ENCODE measurements around the gene CUEDC1. TPM values are rescaled to one million over a fixed set of nuclear protein-coding genes. Genes with fewer than 3 reads are reported as not detected.

Gene CUEDC1
- total and polyA plus RNA-seq, 3 experiments from 2014 or later = 0.33 to 0.73 TPM; not detected in 1

GRCh38 chr17:57984261-57984890 is 29.2 kb upstream of the CUEDC1 start:
- Histone ChIP-seq H3K27me3 (ENCODE audit: insufficient read depth, low read length, poor library complexity, severe bottlenecking) (no peaks in the 10 kb centered on the region), H3K4me3 (ENCODE audit: low read length) (no peak overlapping the region), H3K27ac (ENCODE audit: low read depth, low read length) (no peak overlapping the region), H3K9me3 (ENCODE audit: low read length) (no peaks in the 10 kb centered on the region), H3K36me3 (ENCODE audit: insufficient read depth, low read length) (peaks cover 20% of the 10 kb centered on the region), H3K4me1 (ENCODE audit: insufficient read depth, low read length) (peaks cover 55% of the 10 kb centered on the region)
- no peak for DNase-seq
- ChIA-PET CTCF (interaction anchor here (0.6 kb wide), 1 partner anchor 44 kb away, joined by 3 read pairs; no protein-coding TSS in a partner anchor), POLR2A (no interaction called here)
- Mint-ChIP-seq H3K27ac (peak overlapping the region in 6 of 8 donors; percentile 13 to 96 (median 66)), H3K27me3 (peaks cover 0 to 2% of the 10 kb centered on the region in 2 donors), H3K36me3 (peaks cover 0 to 69% (median 16%) of the 10 kb centered on the region in 3 donors), H3K4me1 (peaks cover 72 to 81% (median 81%) of the 10 kb centered on the region in 3 donors), H3K4me3 (peak overlapping the region; percentile 21 to 72 (median 49)), H3K9me3 (no peaks in the 10 kb centered on the region)

- no peaks in the 10 kb centered on the region for H3K9me3 ChIP-seq (ENCODE audit: low read length)
- H3K4me1 ChIP-seq (ENCODE audit: insufficient read depth, low read length) = peaks cover 55% of the 10 kb centered on the region
- ChIA-PET POLR2A (interaction anchor here (1.0 kb wide), 1 partner anchor 28 kb away, joined by 4 read pairs; the partner anchor contains the start of gene CUEDC1), CTCF (interaction anchor here (1.3 kb wide), 1 partner anchor 91 kb away, joined by 3 read pairs; no protein-coding TSS in a partner anchor)
- H3K9me3 Mint-ChIP-seq = no peaks in the 10 kb centered on the region
- H3K27me3 Mint-ChIP-seq = peaks cover 0 to 2% of the 10 kb centered on the region in 2 donors
- H3K27ac ChIP-seq (ENCODE audit: low read depth, low read length) = no peak overlapping the region
- H3K4me1 Mint-ChIP-seq = peaks cover 69 to 80% (median 77%) of the 10 kb centered on the region in 3 donors
- peak overlapping the region; percentile 10 to 72 (median 27) for H3K4me3 Mint-ChIP-seq
- peaks cover 0 to 75% (median 20%) of the 10 kb centered on the region in 3 donors for H3K36me3 Mint-ChIP-seq
- no peaks in the 10 kb centered on the region for H3K27me3 ChIP-seq (ENCODE audit: insufficient read depth, low read length, poor library complexity, severe bottlenecking)
- peak overlapping the region; percentile 9 for H3K4me3 ChIP-seq (ENCODE audit: low read length)
- no peak for DNase-seq
- H3K36me3 ChIP-seq (ENCODE audit: insufficient read depth, low read length) = peaks cover 28% of the 10 kb centered on the region
- peak overlapping the region in 6 of 8 donors; percentile 21 to 73 (median 45) for H3K27ac Mint-ChIP-seq
Observed at GRCh38 chr17:57983446-57983845, 28.2 kb upstream of the CUEDC1 start.

DNA sequence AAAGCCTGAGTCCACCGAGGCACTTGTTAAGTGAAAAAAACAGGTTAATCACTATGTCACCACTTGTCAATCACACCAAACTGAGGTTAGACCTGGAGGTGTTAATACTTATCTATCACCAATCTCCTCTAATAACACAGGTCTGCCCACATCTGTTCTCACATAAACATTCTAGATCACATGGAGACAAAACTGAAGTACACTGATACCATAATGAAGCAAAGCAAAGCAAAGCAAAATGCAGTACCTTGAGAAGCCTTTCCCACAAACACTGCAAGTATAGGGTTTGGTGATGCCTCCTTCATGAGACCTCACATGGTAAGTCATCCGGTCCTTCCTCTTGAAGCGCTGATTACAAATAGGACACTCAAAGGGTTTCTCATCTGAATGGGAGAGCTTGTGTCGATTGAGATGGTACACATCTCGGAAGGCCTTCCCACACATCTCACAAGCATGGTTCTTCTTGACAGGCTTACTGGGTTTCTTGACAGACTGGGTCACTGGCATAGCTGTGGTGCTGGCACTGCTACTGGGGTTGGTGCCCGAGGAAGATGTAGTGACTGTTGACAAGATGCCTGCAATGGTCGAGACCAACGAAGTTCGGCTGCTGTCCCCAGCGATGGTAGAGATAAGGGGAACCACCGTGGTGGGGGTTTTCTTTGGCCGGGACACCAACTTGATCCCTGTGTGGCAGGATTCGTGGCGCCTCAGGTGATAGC is 27.4 kb upstream of the CUEDC1 start:
- no peaks in the 10 kb centered on the region for H3K9me3 ChIP-seq (ENCODE audit: low read length)
- H3K27ac ChIP-seq (ENCODE audit: low read depth, low read length) = no peak overlapping the region
- Mint-ChIP-seq H3K36me3 (peaks cover 0 to 81% (median 24%) of the 10 kb centered on the region in 3 donors), H3K4me3 (peak overlapping the region; percentile 5 to 64 (median 21)), H3K27ac (peak overlapping the region in 7 of 8 donors; percentile 0 to 59 (median 30)), H3K4me1 (peaks cover 72 to 82% (median 76%) of the 10 kb centered on the region in 3 donors), H3K9me3 (no peaks in the 10 kb centered on the region), H3K27me3 (peaks cover 0 to 2% of the 10 kb centered on the region in 2 donors)
- H3K36me3 ChIP-seq (ENCODE audit: insufficient read depth, low read length) = peaks cover 29% of the 10 kb centered on the region
- no peaks in the 10 kb centered on the region for H3K27me3 ChIP-seq (ENCODE audit: insufficient read depth, low read length, poor library complexity, severe bottlenecking)
- ChIA-PET POLR2A (interaction anchor here (1.0 kb wide), 1 partner anchor 27 kb away, joined by 4 read pairs; the partner anchor contains the start of gene CUEDC1), CTCF (interaction anchor here (1.3 kb wide), 1 partner anchor 90 kb away, joined by 3 read pairs; no protein-coding TSS in a partner anchor)
- no peak overlapping the region for H3K4me3 ChIP-seq (ENCODE audit: low read length)
- H3K4me1 ChIP-seq (ENCODE audit: insufficient read depth, low read length) = peaks cover 55% of the 10 kb centered on the region
- peak in 1 of 5 donors; percentile 52 for DNase-seq

GRCh38 chr17:57980522-57980921 is 25.3 kb upstream of the CUEDC1 start:
- H3K27ac Mint-ChIP-seq = peak overlapping the region in 3 of 8 donors; percentile 17 to 75 (median 61)

GRCh38 chr17:57979076-57979475 is 23.9 kb upstream of the CUEDC1 start:
- ChIA-PET POLR2A (interaction anchor here (0.7 kb wide), 1 partner anchor 8 kb away, joined by 3 read pairs; no protein-coding TSS in a partner anchor), CTCF (interaction anchor here (1.6 kb wide), 1 partner anchor 20 kb away, joined by 4 read pairs; no protein-coding TSS in a partner anchor)
- H3K4me3 Mint-ChIP-seq = no peak overlapping the region
- H3K27me3 ChIP-seq (ENCODE audit: insufficient read depth, low read length, poor library complexity, severe bottlenecking) = no peaks in the 10 kb centered on the region
- DNase-seq = no peak
- peaks cover 27% of the 10 kb centered on the region for H3K4me1 ChIP-seq (ENCODE audit: insufficient read depth, low read length)
- H3K27ac Mint-ChIP-seq = peak overlapping the region in 1 of 8 donors; percentile 70
- no peaks in the 10 kb centered on the region for H3K9me3 Mint-ChIP-seq
- no peaks in the 10 kb centered on the region for H3K9me3 ChIP-seq (ENCODE audit: low read length)
- H3K4me1 Mint-ChIP-seq = peaks cover 45 to 60% (median 59%) of the 10 kb centered on the region in 3 donors
- no peak overlapping the region for H3K4me3 ChIP-seq (ENCODE audit: low read length)
- H3K27me3 Mint-ChIP-seq = no peaks in the 10 kb centered on the region
- H3K27ac ChIP-seq (ENCODE audit: low read depth, low read length) = no peak overlapping the region
- H3K36me3 Mint-ChIP-seq = peaks cover 8 to 93% (median 35%) of the 10 kb centered on the region in 3 donors
- peaks cover 55% of the 10 kb centered on the region for H3K36me3 ChIP-seq (ENCODE audit: insufficient read depth, low read length)

More at GRCh38 chr17:57980522-57980921, 25.3 kb upstream of the CUEDC1 start:
- Histone ChIP-seq H3K36me3 (ENCODE audit: insufficient read depth, low read length) (peaks cover 48% of the 10 kb centered on the region), H3K4me3 (ENCODE audit: low read length) (no peak overlapping the region), H3K27me3 (ENCODE audit: insufficient read depth, low read length, poor library complexity, severe bottlenecking) (no peaks in the 10 kb centered on the region), H3K27ac (ENCODE audit: low read depth, low read length) (no peak overlapping the region), H3K9me3 (ENCODE audit: low read length) (no peaks in the 10 kb centered on the region), H3K4me1 (ENCODE audit: insufficient read depth, low read length) (peaks cover 42% of the 10 kb centered on the region)
- CTCF ChIA-PET = interaction anchor here (0.9 to 1.5 kb wide), 3 partner anchors 14 to 88 kb away, joined by 3 read pairs; no protein-coding TSS in a partner anchor
- no peaks in the 10 kb centered on the region for H3K27me3 Mint-ChIP-seq
- no peak overlapping the region for H3K4me3 Mint-ChIP-seq
- POLR2A ChIA-PET = no interaction called here
- peaks cover 8 to 91% (median 30%) of the 10 kb centered on the region in 3 donors for H3K36me3 Mint-ChIP-seq
- DNase-seq = no peak
- H3K9me3 Mint-ChIP-seq = no peaks in the 10 kb centered on the region
- H3K4me1 Mint-ChIP-seq = peaks cover 59 to 73% (median 70%) of the 10 kb centered on the region in 3 donors

- no peaks in the 10 kb centered on the region for H3K27me3 ChIP-seq (ENCODE audit: insufficient read depth, low read length, poor library complexity, severe bottlenecking)
- POLR2A ChIA-PET = no interaction called here
Observed at GRCh38 chr17:57976594-57976993, 21.4 kb upstream of the CUEDC1 start.

DNA sequence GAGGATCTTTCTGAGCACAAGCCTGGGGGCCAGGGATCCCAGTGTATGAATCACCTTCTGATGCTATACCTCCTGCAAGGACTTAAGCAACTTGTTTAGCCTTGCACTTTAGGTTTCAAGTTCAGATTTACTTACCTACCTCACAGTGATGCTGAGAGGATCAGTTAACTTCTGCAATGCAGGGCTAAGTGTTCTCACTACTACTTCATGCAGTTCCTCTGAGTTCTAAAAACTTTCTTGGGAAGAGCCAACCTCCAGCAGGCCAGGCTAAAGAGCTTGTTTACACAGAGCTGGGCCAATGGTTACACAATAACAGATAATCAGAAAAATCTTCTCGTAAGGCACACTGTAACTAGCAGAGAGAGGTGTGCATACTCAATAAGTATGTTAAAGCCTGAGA is 19.8 kb upstream of the CUEDC1 start:
- no peaks in the 10 kb centered on the region for H3K9me3 ChIP-seq (ENCODE audit: low read length)

More at GRCh38 chr17:57976594-57976993, 21.4 kb upstream of the CUEDC1 start:
- no peak for DNase-seq
- Mint-ChIP-seq H3K36me3 (peaks cover 8 to 86% (median 32%) of the 10 kb centered on the region in 3 donors), H3K27me3 (no peaks in the 10 kb centered on the region), H3K4me1 (peaks cover 20 to 35% (median 34%) of the 10 kb centered on the region in 3 donors), H3K4me3 (no peak overlapping the region), H3K27ac (peak overlapping the region in 2 of 8 donors; percentile 17 to 36), H3K9me3 (no peaks in the 10 kb centered on the region)
- no peaks in the 10 kb centered on the region for H3K9me3 ChIP-seq (ENCODE audit: low read length)
- no peak overlapping the region for H3K4me3 ChIP-seq (ENCODE audit: low read length)
- H3K36me3 ChIP-seq (ENCODE audit: insufficient read depth, low read length) = peaks cover 57% of the 10 kb centered on the region
- H3K4me1 ChIP-seq (ENCODE audit: insufficient read depth, low read length) = peaks cover 2% of the 10 kb centered on the region
- no peak overlapping the region for H3K27ac ChIP-seq (ENCODE audit: low read depth, low read length)
- CTCF ChIA-PET = interaction anchor here (1.6 kb wide), 1 partner anchor 84 kb away, joined by 7 read pairs; no protein-coding TSS in a partner anchor

More for the DNA sequence above, 19.8 kb upstream of the CUEDC1 start:
- POLR2A ChIA-PET = interaction anchor here (1.2 kb wide), 1 partner anchor 13 kb away, joined by 3 read pairs; the partner anchor contains the start of gene VEZF1
- no peaks in the 10 kb centered on the region for H3K27me3 ChIP-seq (ENCODE audit: insufficient read depth, low read length, poor library complexity, severe bottlenecking)
- no peaks in the 10 kb centered on the region for H3K4me1 ChIP-seq (ENCODE audit: insufficient read depth, low read length)
- Mint-ChIP-seq H3K27ac (peak overlapping the region in 1 of 8 donors; percentile 38), H3K36me3 (peaks cover 8 to 72% (median 26%) of the 10 kb centered on the region in 3 donors), H3K27me3 (no peaks in the 10 kb centered on the region), H3K4me3 (no peak overlapping the region), H3K4me1 (peaks cover 10 to 20% (median 19%) of the 10 kb centered on the region in 3 donors), H3K9me3 (no peaks in the 10 kb centered on the region)
- no peak for DNase-seq
- CTCF ChIA-PET = interaction anchor here (1.0 to 1.6 kb wide), 3 partner anchors 11 to 83 kb away, joined by 3 to 7 read pairs (median 5); no protein-coding TSS in a partner anchor
- H3K36me3 ChIP-seq (ENCODE audit: insufficient read depth, low read length) = peaks cover 49% of the 10 kb centered on the region
- H3K4me3 ChIP-seq (ENCODE audit: low read length) = no peak overlapping the region
- no peak overlapping the region for H3K27ac ChIP-seq (ENCODE audit: low read depth, low read length)

Data from CD8-positive, alpha-beta memory T cell (primary cell).